GM21360 (cell line): Measurements from ENCODE around the gene CDHR1.

Source experiments
- ATAC-seq: cut with Tn5 transposase; IDR thresholded peaks from one replicate; pipeline ENCODE4 v1.9.1; 2021; ENCODE audit warnings: mild to moderate bottlenecking, moderate library complexity; ENCODE audit not compliant: unreplicated experiment

The CDHR1 gene

GRCh38 chr10:84225427-84226173 is 31.3 kb downstream of the CDHR1 start, which contains the start of gene LRIT2:
LRIT2 (minus strand) TSS chr10:84225544; CDS start chr10:84225520, 24 bp downstream.
- no peak for ATAC-seq

GRCh38 chr10:84226616-84227015 is 32.3 kb downstream of the CDHR1 start:
- no peak for ATAC-seq

GRCh38 chr10:84227810-84228209 is 33.5 kb downstream of the CDHR1 start:
- ATAC-seq: no peak

GRCh38 chr10:84230359-84230758 is 36.0 kb downstream of the CDHR1 start:
- ATAC-seq: no peak

GRCh38 chr10:84232376-84232775 is 38.0 kb downstream of the CDHR1 start:
- ATAC-seq: no peak

GRCh38 chr10:84233940-84234339 is 39.6 kb downstream of the CDHR1 start:
- no peak for ATAC-seq

GRCh38 chr10:84234479-84234878 is 40.1 kb downstream of the CDHR1 start:
- ATAC-seq: no peak

GRCh38 chr10:84235096-84235495 is 40.8 kb downstream of the CDHR1 start:
- ATAC-seq: no peak

GRCh38 chr10:84236807-84237198 is 42.5 kb downstream of the CDHR1 start:
- no peak for ATAC-seq

- no peak for ATAC-seq
Observed at GRCh38 chr10:84237199-84238051, 43.1 kb downstream of the CDHR1 start.

- no peak for ATAC-seq
Observed at GRCh38 chr10:84238909-84239308, 44.6 kb downstream of the CDHR1 start.

- ATAC-seq: no peak
Observed at GRCh38 chr10:84241185-84241790, 47.0 kb downstream of the CDHR1 start, which contains the start of gene LRIT1. LRIT1 (minus strand) TSS chr10:84241546; CDS start chr10:84241439, 107 bp downstream.

GRCh38 chr10:84243759-84244158 is 49.4 kb downstream of the CDHR1 start:
- no peak for ATAC-seq

- no peak for ATAC-seq
Observed at GRCh38 chr10:84244651-84245270, 50.4 kb downstream of the CDHR1 start, which contains the start of gene RGR. RGR (plus strand) TSS chr10:84245053; CDS start chr10:84245091, 38 bp downstream.

- ATAC-seq: no peak
Observed at GRCh38 chr10:84247496-84247895, 53.2 kb downstream of the CDHR1 start.

GRCh38 chr10:84248794-84249193 is 54.5 kb downstream of the CDHR1 start:
- no peak for ATAC-seq

GRCh38 chr10:84254552-84255478 is 60.5 kb downstream of the CDHR1 start:
- no peak for ATAC-seq

GRCh38 chr10:84256510-84257342 is 62.4 kb downstream of the CDHR1 start:
- peak; percentile 72 for ATAC-seq
